ENCODE data around the gene MRPL51. TPM values are rescaled to one million over a fixed set of nuclear protein-coding genes. Genes with fewer than 3 reads are reported as not detected.

The MRPL51 gene
- total and polyA plus RNA-seq, 10 of the 15 experiments (the other 5 are each of a cell fraction or from before 2014, with no cell fraction given), result 137 to 1,202 (median 267) TPM

- no peak for DNase-seq (ENCODE audit: low read depth, low spot score)
- in situ Hi-C loops (cut with MboI), result no loop called here
- H3K4me3 ChIP-seq, result no peak overlapping the region
- H3K9me3 ChIP-seq (replicated peaks; ENCODE audit: control insufficient read depth, insufficient read depth, low read length), result no peaks in the 10 kb centered on the region
- intact Hi-C loops (cut with micrococcal nuclease; ENCODE audit: unreplicated experiment), result no loop called here
- no peak for ATAC-seq
- ChIA-PET CTCF (interaction anchor here (1.3 to 1.4 kb wide), 2 partner anchors 10 to 226 kb away, joined by 3 read pairs; partner anchors contain the start of gene MLF2), SMC1A (ENCODE audit: uncharacterized antibody, unreplicated experiment) (interaction anchor here (1.1 to 1.2 kb wide), 2 partner anchors 10 to 43 kb away, joined by 3 to 6 read pairs; no protein-coding TSS in a partner anchor), RAD21 (ENCODE audit: unreplicated experiment) (interaction anchor here (0.6 kb wide), 1 partner anchor 113 kb away, joined by 3 read pairs; no protein-coding TSS in a partner anchor), POLR2A (no interaction called here)
- no peaks in the 10 kb centered on the region for H4K20me1 ChIP-seq (ENCODE audit: control insufficient read depth, insufficient read depth)
- no TSS peak for BruUV-seq (replicated peaks)
- H3K79me2 ChIP-seq (ENCODE audit: control insufficient read depth, insufficient read depth, low read length), result peaks cover 15% of the 10 kb centered on the region
- peaks cover 6% of the 10 kb centered on the region; the same call in 1 of the 2 replicates for H3K4me1 ChIP-seq (ENCODE audit: control insufficient read depth, insufficient read depth, low read length)
- 83% methylated on average over 4 of the region's 4 CpGs for WGBS (ENCODE audit: insufficient coverage, insufficient replicate concordance, low lambda C conversion rate, missing lambda C conversion rate)
- no peak overlapping the region for H2AFZ ChIP-seq (ENCODE audit: control insufficient read depth, low read depth, low read length)
- no peak overlapping the region for H3K4me2 ChIP-seq (ENCODE audit: control insufficient read depth, insufficient read depth)
- no peak overlapping the region for H3K27ac ChIP-seq (ENCODE audit: control insufficient read depth, insufficient read depth)
- H3K27me3 ChIP-seq (replicated peaks in 1 of 2; ENCODE audit: control insufficient read depth in 2 of 2, insufficient read depth in 2 of 2, low read length in 1 of 2), result no peaks in the 10 kb centered on the region
- TF ChIP-seq ESRRA (IDR thresholded peaks at IDR 0.05; ENCODE audit: low read length) (no peak), CHD4 (IDR thresholded peaks at IDR 0.05) (no peak), SPI1 (IDR thresholded peaks at IDR 0.05; ENCODE audit: borderline replicate concordance, insufficient read depth, low read depth, low read length) (no peak), RAD21 (IDR thresholded peaks at IDR 0.05; ENCODE audit: insufficient read depth, low read depth, low read length) (no peak), KLF5 (IDR thresholded peaks at IDR 0.05; ENCODE audit: partially characterized antibody) (no peak), BHLHE40 (IDR thresholded peaks at IDR 0.05; ENCODE audit: borderline replicate concordance in 1 of 2, low read depth in 2 of 2, low read length in 1 of 2) (no peak), PRDM15 (CRISPR knock-in tag; IDR thresholded peaks at IDR 0.05) (no peak), ZNF687 (IDR thresholded peaks at IDR 0.05) (no peak), ATF3 (IDR thresholded peaks at IDR 0.05; ENCODE audit: borderline replicate concordance, extremely low read depth, low read depth, low read length) (no peak), MYB (IDR thresholded peaks at IDR 0.05; ENCODE audit: borderline replicate concordance, low read depth, low read length) (no peak), CREM (IDR thresholded peaks at IDR 0.05; ENCODE audit: low read depth) (no peak), PAX5 (IDR thresholded peaks at IDR 0.05; ENCODE audit: borderline replicate concordance, low read depth, low read length) (no peak)
- peaks cover 67 to 73% of the 10 kb centered on the region in 2 experiments for H3K36me3 ChIP-seq (ENCODE audit: control insufficient read depth in 2 of 2, insufficient read depth in 2 of 2, low read length in 1 of 2)
- FAIRE-seq, result no peak
- no peak overlapping the region for H3K9ac ChIP-seq (ENCODE audit: control insufficient read depth, insufficient read depth, low read length)
Measured at GRCh38 chr12:6527711-6528110, 34.6 kb upstream of the MRPL51 start.

Data from GM12878 (cell line).